GM20431 (cell line): ENCODE data around the gene CNTNAP2.

Source experiments
- in situ Hi-C: fragments of 300-500 bp; cut with MseI, MboI; formaldehyde crosslinking; loops from one replicate; pipeline ENCODE4 v1.15.0; 2020; ENCODE audit warnings: low sequenced_read_pairs; ENCODE audit not compliant: unreplicated experiment

The CNTNAP2 gene

GRCh38 chr7:148337246-148337965, 2220.8 kb downstream of the CNTNAP2 start:
- in situ Hi-C loops, result no loop called here

DNA sequence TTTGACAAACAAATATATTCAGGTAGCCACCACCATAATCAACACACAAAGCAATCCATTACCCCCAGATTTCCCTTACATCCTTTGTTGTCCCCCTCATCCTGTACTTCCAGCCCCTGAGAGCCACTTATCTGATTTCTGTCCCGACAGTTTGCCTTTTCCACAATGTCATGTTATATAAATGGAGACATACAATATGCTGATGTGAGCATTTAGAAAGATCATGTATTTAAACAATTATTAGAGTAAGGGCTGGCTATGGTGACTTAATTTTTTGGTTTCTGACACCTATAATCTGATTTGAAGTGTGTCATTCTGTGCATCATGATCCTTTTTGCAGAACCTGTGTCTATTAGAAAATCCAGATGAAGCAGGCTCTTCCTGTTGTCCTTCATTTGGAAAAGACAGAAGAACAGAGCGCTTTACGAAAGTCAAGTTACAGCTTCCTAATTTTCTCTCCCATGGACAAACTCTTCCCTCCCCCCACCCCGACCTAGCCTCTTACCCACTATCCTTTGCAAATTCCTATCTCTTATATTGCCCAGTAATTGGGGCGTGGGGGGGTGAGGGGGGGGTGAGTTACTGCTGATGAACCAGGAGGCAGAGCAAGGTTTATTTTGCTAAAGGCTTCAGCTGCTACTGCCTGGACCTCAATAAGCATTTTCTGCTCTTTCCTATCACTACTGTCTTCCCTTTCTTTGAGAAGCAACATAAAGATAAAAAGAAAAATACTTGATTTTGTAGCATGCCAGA, 2221.6 kb downstream of the CNTNAP2 start:
- in situ Hi-C loops, result no loop called here

DNA sequence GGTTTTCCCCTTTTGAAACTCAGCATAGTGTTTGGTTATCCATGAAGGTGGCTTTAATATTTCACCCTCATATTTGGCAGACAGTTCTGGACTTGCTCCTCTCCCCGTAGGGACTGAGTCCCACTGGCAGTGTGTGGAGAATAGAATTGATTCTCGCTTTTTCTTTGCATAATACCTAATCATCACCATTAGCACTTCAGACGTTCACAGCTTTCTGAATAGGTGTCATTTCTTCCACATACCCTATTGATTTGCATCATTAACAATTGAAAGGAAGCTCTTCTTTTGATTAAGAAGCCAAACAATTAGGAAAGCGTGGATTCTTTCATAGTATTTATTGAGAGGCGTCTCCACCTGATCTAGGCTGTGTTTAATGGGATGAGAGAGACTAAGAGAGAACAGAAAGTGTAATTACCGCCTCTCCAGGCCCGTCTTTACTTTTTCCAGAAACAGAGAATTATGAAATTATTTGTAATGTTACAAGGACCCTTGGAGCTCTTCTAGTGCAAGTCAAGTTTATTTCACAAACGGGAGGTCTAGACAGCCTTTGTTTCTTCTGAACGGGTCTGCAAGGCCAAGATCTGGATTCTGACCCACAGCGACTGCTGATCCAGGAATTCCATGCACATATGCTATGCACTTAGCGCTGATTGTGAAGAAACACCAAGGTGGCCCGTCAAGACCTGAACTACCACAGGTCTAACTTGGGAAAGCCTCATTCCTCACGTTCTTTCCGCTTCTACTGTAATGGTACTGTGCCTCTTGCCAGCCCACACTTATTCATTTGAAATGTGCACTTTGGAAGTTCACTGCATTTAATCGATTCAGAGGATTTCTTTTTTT, 2224.1 kb downstream of the CNTNAP2 start:
- in situ Hi-C loops, result no loop called here

- in situ Hi-C loops, result no loop called here
Observed at GRCh38 chr7:148344406-148344805, 2227.8 kb downstream of the CNTNAP2 start.

GRCh38 chr7:148347981-148348380, 2231.4 kb downstream of the CNTNAP2 start:
- in situ Hi-C loops, result no loop called here

DNA sequence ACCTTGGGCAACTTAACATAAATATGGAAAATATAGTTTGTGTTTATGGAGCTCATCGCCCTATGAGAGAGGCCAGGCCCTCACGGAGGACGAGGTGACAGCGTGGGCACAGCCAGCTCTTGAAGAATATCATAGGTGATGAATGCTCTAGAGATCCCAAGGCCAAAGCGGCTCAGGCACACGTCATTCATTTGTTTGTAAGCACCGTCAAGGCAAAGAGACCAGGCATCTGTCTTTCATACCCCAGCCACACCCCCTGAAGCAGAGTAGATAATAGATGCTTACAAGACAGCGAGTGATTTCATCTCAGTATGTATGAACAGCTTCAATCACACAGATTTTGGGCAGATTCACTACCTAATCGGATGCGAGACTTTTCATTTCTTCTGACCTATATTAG, 2231.9 kb downstream of the CNTNAP2 start:
- in situ Hi-C loops, result no loop called here

GRCh38 chr7:148356303-148356702, 2239.7 kb downstream of the CNTNAP2 start:
- in situ Hi-C loops, result no loop called here

- in situ Hi-C loops, result no loop called here
Observed at GRCh38 chr7:148362541-148362940, 2245.9 kb downstream of the CNTNAP2 start.

DNA sequence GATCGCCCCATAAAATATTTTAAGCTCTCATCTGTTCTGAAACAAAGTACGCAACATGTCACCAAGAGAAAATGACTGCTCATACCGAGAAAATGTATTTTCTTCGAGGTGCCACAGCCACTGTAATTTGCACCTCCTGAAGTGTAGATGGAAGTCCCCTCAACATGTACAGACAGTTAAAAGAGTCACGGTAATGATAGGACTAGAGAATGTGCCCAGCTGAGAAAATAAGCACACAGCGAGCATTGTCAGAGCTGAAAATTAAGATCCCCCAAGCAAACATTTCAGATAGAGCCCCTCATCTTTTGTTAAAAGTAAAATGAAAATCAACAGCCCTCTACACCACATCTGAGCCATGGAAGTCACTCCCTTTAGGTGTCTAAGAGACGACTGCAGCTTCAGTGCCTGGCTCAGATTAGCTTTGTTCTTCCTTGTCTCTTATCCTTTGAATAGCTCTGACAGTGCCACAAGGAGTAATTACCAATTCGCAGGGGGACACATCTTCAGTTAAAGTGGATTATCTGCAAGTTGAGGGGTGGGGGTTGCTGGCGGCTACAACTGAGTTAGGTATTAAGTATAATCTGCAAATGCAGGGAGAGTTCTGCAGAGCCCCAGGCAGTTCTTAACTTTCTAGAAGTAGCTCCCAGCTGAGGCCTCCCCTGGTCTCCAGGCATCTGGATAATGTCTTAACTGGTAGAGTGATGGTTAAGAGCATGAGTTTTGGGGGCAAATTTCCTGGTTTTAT, 2251.3 kb downstream of the CNTNAP2 start:
- in situ Hi-C loops, result no loop called here

DNA sequence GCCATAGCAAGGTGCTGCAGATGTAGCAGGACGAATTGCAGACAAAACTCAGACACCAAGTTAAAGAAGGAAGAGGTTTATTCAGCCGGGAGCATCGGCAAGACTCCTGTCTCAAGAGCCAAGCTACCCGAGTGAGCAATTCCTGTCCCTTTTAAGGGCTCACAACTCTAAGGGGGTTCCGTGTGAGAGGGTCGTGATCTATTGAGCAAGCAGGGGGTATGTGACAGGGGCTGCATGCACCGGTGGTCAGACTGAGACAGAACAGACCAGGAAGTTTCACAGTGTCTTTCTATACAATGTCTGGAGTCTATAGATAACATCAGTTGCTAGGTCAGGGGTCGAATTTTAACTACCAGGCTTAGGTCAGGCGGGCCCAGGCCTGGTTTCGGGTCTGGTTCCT, 2252.0 kb downstream of the CNTNAP2 start:
- in situ Hi-C loops, result no loop called here

GRCh38 chr7:148371280-148371937, 2254.8 kb downstream of the CNTNAP2 start:
- in situ Hi-C loops, result no loop called here

- in situ Hi-C loops, result no loop called here
Observed at GRCh38 chr7:148374396-148375259, 2258.0 kb downstream of the CNTNAP2 start.

DNA sequence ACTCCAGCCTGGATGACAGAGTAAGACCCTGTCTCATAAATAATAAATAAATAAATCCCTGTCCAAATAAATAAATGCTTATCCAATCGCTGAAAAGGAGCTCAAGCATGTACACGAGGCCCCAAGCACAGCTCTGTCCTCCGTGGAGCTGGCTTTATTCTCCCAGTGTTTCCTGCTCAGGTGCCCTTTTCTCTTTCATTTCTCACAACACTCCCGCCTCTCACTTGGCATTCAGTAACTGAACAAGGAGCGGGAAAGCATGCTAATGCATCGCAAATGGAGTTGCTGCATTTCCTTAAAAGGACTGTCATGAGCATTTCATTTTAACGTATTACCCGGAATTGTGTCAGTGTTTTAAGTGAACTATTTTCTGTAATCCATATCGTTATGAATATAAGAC, 2263.1 kb downstream of the CNTNAP2 start:
- in situ Hi-C loops, result no loop called here

DNA sequence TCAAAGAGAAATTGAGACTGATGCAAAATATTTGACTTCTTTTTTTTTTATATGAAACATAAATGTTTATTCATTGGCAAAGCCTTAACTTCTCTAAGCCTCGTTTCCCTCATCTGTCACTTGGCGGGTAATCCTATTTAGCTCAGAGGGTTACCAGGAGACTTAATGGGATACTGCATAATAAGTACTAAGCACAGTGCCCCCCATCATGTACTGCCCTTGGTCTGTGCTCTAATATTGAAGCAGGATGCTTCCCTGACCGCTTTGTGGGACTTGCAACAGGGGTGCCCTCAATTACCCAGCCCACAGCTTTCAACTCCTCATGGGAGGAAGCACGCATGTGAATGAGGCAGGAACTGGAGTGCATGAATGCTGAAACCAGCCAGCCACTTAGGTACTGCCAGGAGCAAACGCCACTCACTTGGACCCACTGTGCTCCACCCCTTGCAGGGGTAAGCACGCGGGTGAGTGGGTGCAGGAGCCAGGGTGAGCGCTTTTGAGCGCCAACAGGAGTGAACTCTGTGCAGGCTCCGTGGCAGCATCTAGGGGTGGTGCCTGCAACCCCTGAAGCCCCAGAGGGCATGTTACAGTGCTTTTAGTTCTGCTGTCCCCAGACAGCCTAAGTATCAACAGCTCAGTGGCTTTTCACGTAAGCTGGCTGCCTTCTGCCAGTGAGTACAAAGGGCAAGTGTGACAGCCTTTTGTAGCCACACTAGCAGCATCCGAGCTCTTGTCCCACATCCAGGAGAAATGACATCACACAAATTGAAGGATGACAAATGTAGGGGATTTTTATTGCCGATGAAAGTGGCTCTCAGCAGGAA, 2264.2 kb downstream of the CNTNAP2 start:
- in situ Hi-C loops, result no loop called here

DNA sequence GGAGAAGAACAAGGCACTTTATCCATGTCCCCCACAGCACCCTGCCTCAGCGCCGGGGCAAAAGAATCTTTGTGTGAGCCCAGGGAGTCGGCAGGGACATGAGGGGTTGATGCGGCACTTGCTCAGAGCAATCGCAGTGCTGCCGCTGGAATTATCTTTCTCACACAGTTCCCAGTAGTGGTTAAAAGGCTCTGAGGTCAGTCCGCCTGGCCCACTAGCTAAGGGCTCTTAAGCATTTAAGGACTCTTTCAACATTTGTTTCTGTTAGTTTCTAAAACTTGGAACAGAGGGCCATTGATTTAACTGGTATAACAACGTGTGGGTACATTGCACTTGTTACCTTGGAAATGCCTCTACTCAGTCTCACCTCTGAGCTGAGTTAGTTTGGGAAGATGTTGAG, 2266.0 kb downstream of the CNTNAP2 start:
- in situ Hi-C loops, result no loop called here

DNA sequence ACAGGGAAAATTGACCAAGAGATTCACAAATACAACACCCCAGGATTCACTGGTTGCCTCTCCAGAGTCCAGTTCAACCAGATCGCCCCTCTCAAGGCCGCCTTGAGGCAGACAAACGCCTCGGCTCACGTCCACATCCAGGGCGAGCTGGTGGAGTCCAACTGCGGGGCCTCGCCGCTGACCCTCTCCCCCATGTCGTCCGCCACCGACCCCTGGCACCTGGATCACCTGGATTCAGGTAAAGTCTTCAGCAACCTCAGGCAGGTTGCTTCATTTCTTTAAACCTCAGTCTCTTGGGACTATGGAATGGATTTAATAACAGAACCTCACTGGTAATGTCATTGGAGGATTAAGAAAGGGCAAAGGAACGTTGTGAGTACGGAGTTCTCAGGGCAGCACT, 2267.1 kb downstream of the CNTNAP2 start:
- in situ Hi-C loops, result no loop called here

DNA sequence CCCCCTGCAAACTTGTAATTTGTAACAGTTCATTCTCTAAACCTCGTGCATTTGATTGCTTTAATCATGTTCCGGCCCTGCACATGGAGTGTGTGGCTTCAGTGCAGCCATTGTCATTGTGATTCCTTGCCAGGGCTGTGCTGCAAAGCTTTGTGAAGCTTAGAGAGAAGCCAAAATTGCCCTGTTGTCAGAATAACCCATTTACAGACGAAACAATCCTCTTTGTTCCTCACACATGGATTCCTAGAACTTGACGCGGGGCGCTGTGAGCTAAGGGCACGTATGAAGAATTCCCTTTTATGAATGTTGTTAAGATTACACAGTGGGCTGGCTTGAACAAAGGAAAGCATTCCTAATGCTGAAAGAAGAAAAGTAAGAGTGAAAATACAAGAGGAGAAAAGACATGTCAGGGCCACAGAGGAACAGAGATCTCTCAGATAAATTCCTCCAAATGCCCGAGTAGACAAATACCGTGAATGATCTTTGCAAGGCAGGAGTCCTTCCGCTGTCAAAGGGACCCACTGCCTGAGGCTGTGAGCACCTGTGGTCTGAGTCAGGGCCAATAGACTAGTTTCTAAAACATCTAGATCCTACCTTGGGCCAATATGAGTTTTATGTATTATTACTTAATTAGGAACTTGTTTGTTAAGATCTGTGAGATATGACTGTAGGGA, 2268.5 kb downstream of the CNTNAP2 start:
- in situ Hi-C loops, result no loop called here
